MM.1S (cell line): ENCODE data around the gene FGGY.

Experiments used
- DNase-seq: peaks from one replicate; pipeline ENCODE4 v3.0.0-alpha.2; 2015
- H2AFZ ChIP-seq: fragments of 300-600 bp; sonication (generic); 2 replicates; pipeline ENCODE4 v1.6.0; 2016; ENCODE audit warnings: antibody characterized with exemption, low read length
- H3F3A ChIP-seq: fragments of 300-600 bp; sonication (generic); 2 replicates; pipeline ENCODE4 v1.6.1; 2016; ENCODE audit warnings: mild to moderate bottlenecking, antibody characterized with exemption, low read length, moderate library complexity, mixed read lengths; ENCODE audit not compliant: insufficient read depth
- H3K27ac ChIP-seq: fragments of 300-600 bp; sonication (generic); 2 replicates; pipeline ENCODE4 v1.5.1; 2016; ENCODE audit warnings: mild to moderate bottlenecking, low read length
- H3K27me3 ChIP-seq: fragments of 300-600 bp; sonication (generic); replicated peaks from 2 replicates; pipeline ENCODE4 v1.6.0; 2016; ENCODE audit warnings: low read length; ENCODE audit not compliant: insufficient read depth
- H3K36me3 ChIP-seq: fragments of 300-600 bp; sonication (generic); replicated peaks from 2 replicates; pipeline ENCODE4 v1.6.1; 2016; ENCODE audit warnings: mild to moderate bottlenecking, low read length, mixed read lengths; ENCODE audit not compliant: insufficient read depth
- H3K4me1 ChIP-seq: fragments of 300-600 bp; sonication (generic); 2 replicates; pipeline ENCODE4 v1.6.1; 2016; ENCODE audit warnings: low read length, mixed read lengths
- H3K4me2 ChIP-seq: fragments of 300-600 bp; sonication (generic); 2 replicates; pipeline ENCODE4 v1.6.0; 2016; ENCODE audit warnings: low read depth, low read length
- H3K4me3 ChIP-seq: fragments of 300-600 bp; sonication (generic); 2 replicates; pipeline ENCODE4 v1.5.1; 2016; ENCODE audit warnings: low read length, mixed read lengths
- H3K79me2 ChIP-seq: fragments of 300-600 bp; sonication (generic); 2 replicates; pipeline ENCODE4 v1.6.1; 2016; ENCODE audit warnings: mixed run types, low read length, mixed read lengths
- H3K9ac ChIP-seq: fragments of 300-600 bp; sonication (generic); 2 replicates; pipeline ENCODE4 v1.6.1; 2016; ENCODE audit warnings: low read length, mixed read lengths
- H3K9me2 ChIP-seq: fragments of 300-600 bp; sonication (generic); replicated peaks from 2 replicates; pipeline ENCODE4 v1.6.1; 2016; ENCODE audit warnings: mild to moderate bottlenecking, low read length, mixed read lengths; ENCODE audit not compliant: insufficient read depth
- H3K9me3 ChIP-seq: fragments of 300-600 bp; sonication (generic); replicated peaks from 2 replicates; pipeline ENCODE4 v1.6.1; 2016; ENCODE audit warnings: mild to moderate bottlenecking, low read length, mixed read lengths; ENCODE audit not compliant: insufficient read depth
- H4K20me1 ChIP-seq: fragments of 300-600 bp; sonication (generic); 2 replicates; pipeline ENCODE4 v1.6.1; 2016; ENCODE audit warnings: mild to moderate bottlenecking, low read length, moderate library complexity, mixed read lengths; ENCODE audit not compliant: insufficient read depth
- EZH2 ChIP-seq: fragments of 300-600 bp; sonication (generic); optimal IDR thresholded peaks from 2 replicates; pipeline ENCODE3; 2017; ENCODE audit warnings: low read depth, mild to moderate bottlenecking, antibody characterized with exemption, low read length, mixed read lengths
- EZH2phosphoT487 ChIP-seq: fragments of 300-600 bp; sonication (generic); IDR thresholded peaks from 2 replicates; pipeline ENCODE4 v1.6.1; 2018; ENCODE audit warnings: antibody characterized with exemption, low read length
- TF ChIP-seq, protein P1 (sequence below): fragments of 300-600 bp; sonication (generic); IDR thresholded peaks from 2 replicates; pipeline ENCODE4 v1.5.1; 2016; ENCODE audit warnings: antibody characterized with exemption, low read length, mixed read lengths

FGGY gene

DNA sequence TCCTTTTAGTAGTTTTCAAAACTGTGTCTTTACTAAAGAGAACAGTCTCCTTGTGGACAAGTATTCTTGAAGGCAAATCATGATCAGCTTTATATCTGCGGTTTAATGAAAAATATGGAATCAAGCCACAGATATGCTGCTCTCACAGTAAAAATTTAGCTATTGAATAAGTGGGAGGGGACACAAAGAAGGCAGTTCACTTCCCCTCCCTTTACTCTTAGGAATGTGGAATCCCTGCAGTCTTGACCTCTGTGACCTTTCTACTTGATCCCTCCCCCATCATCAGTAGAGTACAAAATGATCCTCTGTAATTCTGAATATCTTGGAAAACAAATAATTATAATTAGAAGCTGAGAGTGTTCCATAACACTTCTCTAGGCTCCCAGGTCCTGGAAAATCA lies 381.1 kb downstream of the FGGY start:
- no peak for TF ChIP-seq EZH2phosphoT487
- no peak for TF ChIP-seq EZH2
- TF ChIP-seq, protein P1, sequence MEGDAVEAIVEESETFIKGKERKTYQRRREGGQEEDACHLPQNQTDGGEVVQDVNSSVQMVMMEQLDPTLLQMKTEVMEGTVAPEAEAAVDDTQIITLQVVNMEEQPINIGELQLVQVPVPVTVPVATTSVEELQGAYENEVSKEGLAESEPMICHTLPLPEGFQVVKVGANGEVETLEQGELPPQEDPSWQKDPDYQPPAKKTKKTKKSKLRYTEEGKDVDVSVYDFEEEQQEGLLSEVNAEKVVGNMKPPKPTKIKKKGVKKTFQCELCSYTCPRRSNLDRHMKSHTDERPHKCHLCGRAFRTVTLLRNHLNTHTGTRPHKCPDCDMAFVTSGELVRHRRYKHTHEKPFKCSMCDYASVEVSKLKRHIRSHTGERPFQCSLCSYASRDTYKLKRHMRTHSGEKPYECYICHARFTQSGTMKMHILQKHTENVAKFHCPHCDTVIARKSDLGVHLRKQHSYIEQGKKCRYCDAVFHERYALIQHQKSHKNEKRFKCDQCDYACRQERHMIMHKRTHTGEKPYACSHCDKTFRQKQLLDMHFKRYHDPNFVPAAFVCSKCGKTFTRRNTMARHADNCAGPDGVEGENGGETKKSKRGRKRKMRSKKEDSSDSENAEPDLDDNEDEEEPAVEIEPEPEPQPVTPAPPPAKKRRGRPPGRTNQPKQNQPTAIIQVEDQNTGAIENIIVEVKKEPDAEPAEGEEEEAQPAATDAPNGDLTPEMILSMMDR = no peak
- Histone ChIP-seq H3K9me2 (no peaks in the 10 kb centered on the region), H3K4me2 (no peak overlapping the region), H3K27ac (no peak overlapping the region), H4K20me1 (no peaks in the 10 kb centered on the region), H3K79me2 (no peaks in the 10 kb centered on the region), H2AFZ (no peak overlapping the region), H3K36me3 (no peaks in the 10 kb centered on the region), H3K27me3 (no peaks in the 10 kb centered on the region), H3K4me1 (no peaks in the 10 kb centered on the region), H3K4me3 (no peak overlapping the region), H3K9me3 (no peaks in the 10 kb centered on the region), H3K9ac (no peak overlapping the region), H3F3A (no peaks in the 10 kb centered on the region)
- DNase-seq = no peak

GRCh38 chr1:59678493-59679228 lies 381.8 kb downstream of the FGGY start:
- H3K9me3 ChIP-seq = no peaks in the 10 kb centered on the region
- H3K79me2 ChIP-seq = no peaks in the 10 kb centered on the region
- H3K9me2 ChIP-seq = no peaks in the 10 kb centered on the region
- H4K20me1 ChIP-seq = no peaks in the 10 kb centered on the region
- no peak overlapping the region for H3K9ac ChIP-seq
- H3K27ac ChIP-seq = no peak overlapping the region
- no peak overlapping the region for H3K4me3 ChIP-seq
- no peaks in the 10 kb centered on the region for H3F3A ChIP-seq
- no peak overlapping the region for H2AFZ ChIP-seq
- TF ChIP-seq EZH2phosphoT487 (no peak), EZH2 (no peak)
- TF ChIP-seq, protein P1 = no peak
- no peaks in the 10 kb centered on the region for H3K36me3 ChIP-seq
- no peaks in the 10 kb centered on the region for H3K27me3 ChIP-seq
- DNase-seq = no peak
- no peak overlapping the region for H3K4me2 ChIP-seq
- H3K4me1 ChIP-seq = no peaks in the 10 kb centered on the region

- no peaks in the 10 kb centered on the region for H3K79me2 ChIP-seq
- H3K4me2 ChIP-seq = no peak overlapping the region
- no peaks in the 10 kb centered on the region for H3K4me1 ChIP-seq
- H3K36me3 ChIP-seq = no peaks in the 10 kb centered on the region
- no peak overlapping the region for H2AFZ ChIP-seq
- H3K9ac ChIP-seq = no peak overlapping the region
- TF ChIP-seq, protein P1 = no peak
- no peak for TF ChIP-seq EZH2
- TF ChIP-seq EZH2phosphoT487 = no peak
- H3K27me3 ChIP-seq = no peaks in the 10 kb centered on the region
- no peaks in the 10 kb centered on the region for H3K9me2 ChIP-seq
- no peak overlapping the region for H3K27ac ChIP-seq
- H4K20me1 ChIP-seq = no peaks in the 10 kb centered on the region
- no peaks in the 10 kb centered on the region for H3K9me3 ChIP-seq
- no peak for DNase-seq
- no peaks in the 10 kb centered on the region for H3F3A ChIP-seq
- no peak overlapping the region for H3K4me3 ChIP-seq
Measured at GRCh38 chr1:59680044-59680443, 383.1 kb downstream of the FGGY start.
